Mucosa of descending colon (tissue), 3 donors: Measurements from ENCODE around the gene TRAPPC10. TPM values are rescaled to one million over a fixed set of nuclear protein-coding genes. Genes with fewer than 3 reads are reported as not detected.

Experiments used
- ATAC-seq: fragments of 200-7000 bp; cut with Tn5 transposase; one replicate; pipeline ENCODE4 v1.9.1; 2020; ENCODE audit warnings: mild to moderate bottlenecking, moderate library complexity
- DNase-seq, 3 donors: peaks; one replicate each; pipeline ENCODE4 v3.0.0-alpha.2; 2020
- H3K36me3 ChIP-seq: fragments of 200-600 bp; one replicate; pipeline ENCODE4 v1.8.0; 2021; ENCODE audit warnings: low read depth, mild to moderate bottlenecking
- H3K4me1 ChIP-seq: fragments of 200-600 bp; one replicate; pipeline ENCODE4 v1.8.0; 2021; ENCODE audit warnings: low read depth, mild to moderate bottlenecking
- H3K4me3 ChIP-seq: fragments of 200-600 bp; one replicate; pipeline ENCODE4 v1.8.0; 2021; ENCODE audit warnings: mild to moderate bottlenecking
- H3K9me3 ChIP-seq: fragments of 200-600 bp; one replicate; pipeline ENCODE4 v1.8.0; 2021; ENCODE audit warnings: mild to moderate bottlenecking
- intact Hi-C, 2 donors: fragments of 100-400 bp; cut with DNase I in 1 of 2; cut with micrococcal nuclease in 1 of 2; formaldehyde crosslinking; loops; one replicate each; pipeline versions ENCODE4 v1.11.0 to v1.11.1; 2022; cut with DNase I, micrococcal nuclease
- total RNA-seq, 3 donors: library from RNA; stranded (reverse); fragmentation: NEBNext Ultra II Directional in 2 of 3; extraction: Animal tissue kit (Norgen Biotek cat#: 25700) in 2 of 3; gene quantifications; one replicate each; pipeline versions ENCODE4 v1.2.1 to v1.2.4, GENCODE V29; 2021 to 2023
- TF ChIP-seq, protein P1 (sequence below): fragments of 200-600 bp; IDR thresholded peaks from one replicate; pipeline ENCODE4 v1.8.0; 2022; ENCODE audit warnings: antibody characterized with exemption, mild to moderate bottlenecking
- donor health status: DM: no; HTN: no; CAD: no; lungs with moderate emphysema.
- donor health status: DM: no; HTN: no; CAD: no.
- donor health status: DM: no; HTN: yes; CAD: no.

Gene TRAPPC10
- total RNA-seq, 3 donors from 2014 or later, result 57.7 to 86.8 (median 61.9) TPM

GRCh38 chr21:44078411-44078981, 66.4 kb downstream of the TRAPPC10 start:
- no peak overlapping the region for H3K4me3 ChIP-seq
- no peak for ATAC-seq
- no peaks in the 10 kb centered on the region for H3K9me3 ChIP-seq
- intact Hi-C loops, result no loop called here
- TF ChIP-seq, protein P1, sequence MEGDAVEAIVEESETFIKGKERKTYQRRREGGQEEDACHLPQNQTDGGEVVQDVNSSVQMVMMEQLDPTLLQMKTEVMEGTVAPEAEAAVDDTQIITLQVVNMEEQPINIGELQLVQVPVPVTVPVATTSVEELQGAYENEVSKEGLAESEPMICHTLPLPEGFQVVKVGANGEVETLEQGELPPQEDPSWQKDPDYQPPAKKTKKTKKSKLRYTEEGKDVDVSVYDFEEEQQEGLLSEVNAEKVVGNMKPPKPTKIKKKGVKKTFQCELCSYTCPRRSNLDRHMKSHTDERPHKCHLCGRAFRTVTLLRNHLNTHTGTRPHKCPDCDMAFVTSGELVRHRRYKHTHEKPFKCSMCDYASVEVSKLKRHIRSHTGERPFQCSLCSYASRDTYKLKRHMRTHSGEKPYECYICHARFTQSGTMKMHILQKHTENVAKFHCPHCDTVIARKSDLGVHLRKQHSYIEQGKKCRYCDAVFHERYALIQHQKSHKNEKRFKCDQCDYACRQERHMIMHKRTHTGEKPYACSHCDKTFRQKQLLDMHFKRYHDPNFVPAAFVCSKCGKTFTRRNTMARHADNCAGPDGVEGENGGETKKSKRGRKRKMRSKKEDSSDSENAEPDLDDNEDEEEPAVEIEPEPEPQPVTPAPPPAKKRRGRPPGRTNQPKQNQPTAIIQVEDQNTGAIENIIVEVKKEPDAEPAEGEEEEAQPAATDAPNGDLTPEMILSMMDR, result no peak
- no peak for DNase-seq
- H3K36me3 ChIP-seq, result peaks cover 5% of the 10 kb centered on the region
- no peaks in the 10 kb centered on the region for H3K4me1 ChIP-seq

GRCh38 chr21:44079446-44079845, 67.3 kb downstream of the TRAPPC10 start:
- TF ChIP-seq, protein P1, result no peak
- no peak for ATAC-seq
- no peak for DNase-seq
- Histone ChIP-seq H3K4me3 (no peak overlapping the region), H3K4me1 (no peaks in the 10 kb centered on the region), H3K9me3 (no peaks in the 10 kb centered on the region), H3K36me3 (peaks cover 5% of the 10 kb centered on the region)
- intact Hi-C loops, result no loop called here

DNA sequence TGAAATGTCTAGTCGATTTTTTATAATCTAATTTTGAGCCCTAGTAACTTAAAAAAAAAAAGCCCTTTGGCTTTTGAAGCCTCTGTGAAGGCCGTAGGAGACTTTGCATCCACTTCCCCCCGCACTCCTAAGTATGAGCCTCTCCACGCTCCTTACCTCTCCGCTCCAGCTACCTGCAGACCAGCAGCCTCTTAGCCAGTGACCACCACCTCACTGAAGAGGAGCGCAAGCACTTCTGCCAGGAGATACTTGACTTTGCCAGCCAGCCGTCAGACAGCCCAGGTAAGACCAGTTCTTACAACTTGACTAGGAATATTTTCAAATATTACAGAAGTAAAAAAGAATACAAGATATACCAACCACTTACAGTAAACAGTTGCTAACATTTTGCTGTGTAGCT, 67.7 kb downstream of the TRAPPC10 start:
- Histone ChIP-seq H3K36me3 (peaks cover 5% of the 10 kb centered on the region), H3K9me3 (no peaks in the 10 kb centered on the region), H3K4me1 (no peaks in the 10 kb centered on the region), H3K4me3 (no peak overlapping the region)
- intact Hi-C loops, result no loop called here
- no peak for DNase-seq
- no peak for ATAC-seq
- TF ChIP-seq, protein P1, result no peak

GRCh38 chr21:44082648-44083440, 70.7 kb downstream of the TRAPPC10 start:
- no peaks in the 10 kb centered on the region for H3K9me3 ChIP-seq
- DNase-seq (no peak), ATAC-seq (no peak)
- H3K36me3 ChIP-seq, result peaks cover 3% of the 10 kb centered on the region
- TF ChIP-seq, protein P1, result no peak
- intact Hi-C loops, result no loop called here
- no peak overlapping the region for H3K4me3 ChIP-seq
- peaks cover 7% of the 10 kb centered on the region for H3K4me1 ChIP-seq

GRCh38 chr21:44083631-44084291, 71.7 kb downstream of the TRAPPC10 start:
- DNase-seq, result peak in 2 of 3 donors; percentile 37 to 68
- H3K9me3 ChIP-seq, result no peaks in the 10 kb centered on the region

More at GRCh38 chr21:44083631-44084291, 71.7 kb downstream of the TRAPPC10 start:
- TF ChIP-seq, protein P1, result no peak
- H3K4me1 ChIP-seq, result peaks cover 17% of the 10 kb centered on the region
- H3K4me3 ChIP-seq, result no peak overlapping the region
- no peaks in the 10 kb centered on the region for H3K36me3 ChIP-seq
- ATAC-seq, result peak; percentile 30
- intact Hi-C loops, result no loop called here
